NB4 (cell line): ENCODE data around the gene LYST.

Source experiments
- POLR2A ChIP-seq: IDR thresholded peaks from 2 replicates; pipeline ENCODE4 v1.6.1; 2011; ENCODE audit warnings: mild to moderate bottlenecking; ENCODE audit not compliant: insufficient read length; ENCODE audit errors: extremely low read depth
- TF ChIP-seq, protein P1 (sequence below): IDR thresholded peaks from one replicate; pipeline ENCODE4 v1.5.1; 2012; ENCODE audit warnings: low read depth, low read length

DNA sequence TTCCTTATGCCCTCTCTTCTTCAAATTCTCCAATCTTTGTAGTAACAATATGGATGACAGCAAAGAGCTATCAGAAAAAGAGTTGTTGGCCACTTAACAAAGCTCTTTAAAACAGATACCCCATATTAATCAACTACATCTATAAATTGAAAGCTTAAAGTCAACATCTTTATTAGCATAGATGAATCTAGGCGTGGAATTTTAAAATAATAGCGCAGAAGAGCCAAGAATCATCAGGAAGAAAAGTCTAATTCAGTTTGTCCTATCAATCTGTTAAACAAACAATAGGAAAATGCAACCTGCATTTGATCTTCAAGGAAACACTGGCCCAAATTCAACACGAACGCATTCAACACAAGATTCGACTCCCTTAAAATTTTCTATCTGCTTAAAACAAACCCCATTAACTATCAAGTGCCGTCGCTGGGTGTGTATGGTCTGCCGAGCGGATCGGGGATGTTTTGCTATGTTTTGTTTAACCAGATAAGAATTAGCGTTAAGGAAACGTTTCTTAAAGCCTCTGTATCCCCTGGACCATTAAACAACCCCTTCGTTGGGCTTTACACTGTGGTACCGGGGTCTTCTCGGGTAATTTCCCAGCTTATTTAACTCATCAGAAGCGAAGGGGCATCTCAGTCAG is 1.0 kb downstream of the LYST start:
- TF ChIP-seq, protein P1, sequence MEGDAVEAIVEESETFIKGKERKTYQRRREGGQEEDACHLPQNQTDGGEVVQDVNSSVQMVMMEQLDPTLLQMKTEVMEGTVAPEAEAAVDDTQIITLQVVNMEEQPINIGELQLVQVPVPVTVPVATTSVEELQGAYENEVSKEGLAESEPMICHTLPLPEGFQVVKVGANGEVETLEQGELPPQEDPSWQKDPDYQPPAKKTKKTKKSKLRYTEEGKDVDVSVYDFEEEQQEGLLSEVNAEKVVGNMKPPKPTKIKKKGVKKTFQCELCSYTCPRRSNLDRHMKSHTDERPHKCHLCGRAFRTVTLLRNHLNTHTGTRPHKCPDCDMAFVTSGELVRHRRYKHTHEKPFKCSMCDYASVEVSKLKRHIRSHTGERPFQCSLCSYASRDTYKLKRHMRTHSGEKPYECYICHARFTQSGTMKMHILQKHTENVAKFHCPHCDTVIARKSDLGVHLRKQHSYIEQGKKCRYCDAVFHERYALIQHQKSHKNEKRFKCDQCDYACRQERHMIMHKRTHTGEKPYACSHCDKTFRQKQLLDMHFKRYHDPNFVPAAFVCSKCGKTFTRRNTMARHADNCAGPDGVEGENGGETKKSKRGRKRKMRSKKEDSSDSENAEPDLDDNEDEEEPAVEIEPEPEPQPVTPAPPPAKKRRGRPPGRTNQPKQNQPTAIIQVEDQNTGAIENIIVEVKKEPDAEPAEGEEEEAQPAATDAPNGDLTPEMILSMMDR, result no peak
- no peak for TF ChIP-seq POLR2A
